ENCODE results near the gene SLC37A4.
"Not testable (repeated sequence)": the region's sequence is repeated elsewhere in the genome, so short reads cannot be mapped to it uniquely, and the experiment has no call there.

Gene SLC37A4

DNA sequence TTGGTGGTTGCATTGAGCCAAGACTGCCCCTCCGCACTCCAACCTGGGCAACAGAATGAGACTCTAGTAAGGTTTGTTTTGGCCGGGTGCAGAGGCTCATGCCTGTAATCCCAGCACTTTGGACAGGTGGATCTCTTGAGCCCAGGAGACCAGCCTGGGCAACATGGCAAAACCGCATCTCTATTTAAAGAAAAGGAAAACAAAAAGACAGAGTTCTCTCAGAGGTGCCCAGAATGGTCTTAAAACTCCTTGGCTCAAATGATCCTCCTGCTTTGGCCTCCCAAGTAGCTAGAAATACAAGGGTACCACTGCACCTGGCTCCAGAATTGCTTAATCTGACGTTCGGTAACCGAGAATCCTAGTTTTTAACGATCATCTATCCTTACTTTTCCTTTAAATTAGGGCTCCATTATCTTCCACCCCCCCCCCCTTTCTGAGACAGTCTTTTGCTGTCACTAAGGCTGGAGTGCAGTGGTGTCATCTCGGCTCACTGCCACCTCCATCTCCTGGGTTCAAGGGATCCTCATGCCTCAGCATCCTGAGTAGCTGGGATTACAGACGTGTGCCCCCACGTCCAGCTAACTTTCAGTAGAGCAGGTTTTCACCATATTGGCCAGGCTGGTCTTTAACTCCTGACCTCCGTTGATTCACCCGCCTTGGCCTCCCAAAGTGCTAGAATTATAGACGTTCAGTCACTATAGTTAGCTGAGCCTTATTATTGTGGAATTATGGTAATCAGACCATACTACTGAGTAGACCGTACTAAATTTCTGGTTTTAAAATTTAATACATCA is 14.3 kb downstream of the SLC37A4 start:
- no peak for FAIRE-seq

DNA sequence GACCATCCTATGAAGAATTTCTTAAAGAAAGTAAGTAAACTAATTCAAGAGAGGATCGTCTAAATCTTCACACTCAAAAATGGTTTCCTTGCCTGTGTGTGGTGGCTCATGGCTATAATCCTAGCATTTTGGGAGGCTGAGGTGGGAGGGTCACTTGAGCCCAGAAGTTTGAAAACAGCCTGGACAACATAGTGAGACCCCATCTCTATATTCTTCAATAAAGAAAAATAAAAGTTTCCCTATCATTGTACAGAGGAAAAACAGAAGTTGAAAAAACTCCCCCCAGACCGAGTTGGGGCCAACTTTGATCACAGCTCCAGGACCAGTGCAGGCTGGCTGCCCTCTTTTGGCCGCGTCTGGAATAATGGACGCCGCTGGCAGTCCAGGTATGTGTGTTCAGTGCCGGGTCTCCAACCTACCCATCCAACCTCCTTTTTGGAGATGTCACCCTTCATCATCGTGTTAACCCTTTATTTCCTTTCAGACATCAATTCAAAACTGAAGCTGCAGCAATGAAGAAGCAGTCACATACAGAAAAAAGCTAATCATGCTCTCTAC is 15.5 kb downstream of the SLC37A4 start:
- no peak for FAIRE-seq

DNA sequence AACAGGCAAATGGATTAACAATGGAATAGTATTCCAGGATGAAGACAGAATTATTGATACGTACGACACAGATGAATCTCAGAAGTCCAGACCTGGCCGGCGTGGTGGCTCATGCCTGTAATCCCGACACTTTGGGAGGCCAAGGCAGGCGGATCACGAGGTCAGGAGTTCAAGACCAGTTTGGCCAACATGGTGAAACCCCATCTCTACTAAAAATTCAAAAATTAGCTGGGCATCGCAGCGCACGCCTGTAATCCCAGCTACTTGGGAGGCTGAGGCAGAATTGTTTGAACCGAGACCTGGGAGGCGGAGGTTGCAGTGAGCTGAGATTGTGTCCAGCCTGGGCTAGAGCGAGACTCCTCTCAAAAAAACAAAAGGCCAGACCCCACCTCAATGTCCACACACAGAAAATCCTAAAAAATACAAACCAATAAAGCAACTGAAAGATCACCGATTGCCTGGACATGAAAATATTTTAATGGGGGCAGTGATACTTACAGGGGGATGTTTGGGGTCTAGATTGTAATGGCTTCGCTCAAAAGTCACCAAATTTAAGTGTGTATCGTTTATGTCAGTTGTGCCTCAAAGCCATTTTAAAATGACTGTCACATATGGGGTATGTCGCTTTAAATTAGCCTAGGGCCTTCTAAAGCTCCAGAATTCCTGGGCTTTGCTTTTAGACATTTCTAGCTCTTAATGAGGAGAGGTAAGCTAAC is 16.3 kb downstream of the SLC37A4 start:
- FAIRE-seq: no peak

DNA sequence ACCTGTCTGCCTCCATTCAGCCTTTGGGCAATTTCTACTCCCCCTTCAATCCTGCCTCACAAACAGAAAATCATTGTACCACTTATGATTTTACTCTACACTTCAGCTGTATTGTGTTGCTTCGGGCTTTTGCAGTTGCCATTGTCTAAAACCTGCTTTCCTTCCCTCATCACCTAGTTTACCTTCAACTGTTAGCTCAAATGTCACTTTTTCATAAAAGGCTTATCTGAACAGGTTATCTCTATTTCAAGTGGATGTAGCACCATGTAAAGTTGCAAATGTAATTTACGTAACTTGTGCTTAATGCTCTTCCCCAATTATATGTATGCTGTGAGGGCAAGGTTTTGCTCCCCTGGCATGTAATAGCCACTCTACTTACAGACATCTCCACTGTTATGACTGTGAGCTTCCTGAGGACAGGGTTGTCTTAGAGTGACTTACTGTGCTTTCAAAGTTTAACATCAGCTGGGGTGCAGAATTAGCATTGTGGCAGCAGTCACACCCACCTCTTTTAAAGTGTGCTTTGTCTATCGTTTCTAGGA is 18.0 kb downstream of the SLC37A4 start:
- FAIRE-seq: no peak

DNA sequence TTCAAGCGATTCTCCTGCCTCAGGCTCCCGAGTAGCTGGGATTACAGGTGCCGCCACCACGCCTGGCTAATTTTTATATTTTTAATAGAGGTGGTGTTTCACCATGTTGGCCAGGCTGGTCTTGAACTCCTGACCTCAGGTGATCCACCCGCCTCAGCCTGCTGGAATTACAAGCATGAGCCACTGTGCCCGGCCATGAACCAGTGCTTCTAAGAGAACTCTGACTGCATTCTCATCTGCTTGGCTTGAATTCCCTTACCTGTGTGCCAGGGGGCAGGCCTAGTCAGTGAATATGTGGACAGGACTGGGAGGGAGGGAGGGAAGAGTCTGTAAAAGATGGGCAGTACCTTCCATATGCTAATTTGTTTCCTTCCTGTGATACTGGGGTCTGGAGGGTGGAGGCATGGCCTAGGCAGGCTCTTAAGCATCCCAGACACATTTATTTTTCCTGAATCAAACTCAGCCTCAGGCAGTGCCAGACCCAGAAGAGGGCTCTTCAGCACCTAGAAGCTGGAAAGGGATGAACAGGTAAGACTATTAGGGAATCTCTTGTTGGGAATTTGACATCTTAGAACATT is 19.1 kb downstream of the SLC37A4 start:
- FAIRE-seq: no peak

DNA sequence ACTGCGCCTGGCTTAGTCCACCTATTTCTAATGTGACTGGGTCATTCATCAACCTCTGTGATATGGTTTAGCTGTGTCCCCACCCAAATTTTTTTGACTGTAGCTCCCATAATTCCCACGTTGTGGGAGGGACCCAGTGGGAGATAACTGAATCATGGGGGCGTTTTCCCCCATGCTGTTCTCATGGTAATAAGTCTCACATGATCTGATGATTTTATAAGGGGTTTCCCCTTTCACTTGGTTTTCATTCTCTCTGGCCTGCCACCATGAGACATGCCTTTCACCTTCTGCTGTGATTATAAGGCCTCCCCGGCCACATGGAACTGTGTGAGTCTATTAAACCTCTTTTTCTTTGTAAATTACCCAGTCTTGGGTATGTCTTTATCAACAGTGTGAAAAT is 24.0 kb downstream of the SLC37A4 start:
- FAIRE-seq: no peak

DNA sequence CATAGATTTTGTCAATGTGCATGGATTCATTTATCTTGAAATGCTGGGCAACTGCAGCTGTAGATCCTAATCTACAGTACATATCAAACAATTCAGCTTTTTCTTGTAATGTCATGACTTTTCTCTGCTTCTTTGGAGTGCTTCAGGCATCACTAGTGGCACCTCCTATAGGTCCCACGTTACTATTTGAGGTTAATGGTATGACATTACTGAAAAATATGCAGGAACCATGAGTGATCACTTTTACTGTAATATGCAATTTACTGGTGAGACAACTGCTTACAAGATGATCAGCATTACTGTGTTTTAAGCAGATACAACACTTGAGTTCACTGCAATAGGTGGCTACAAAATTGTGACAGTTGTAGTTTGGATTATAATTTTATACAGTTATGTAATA is 29.8 kb downstream of the SLC37A4 start:
- no peak for FAIRE-seq

DNA sequence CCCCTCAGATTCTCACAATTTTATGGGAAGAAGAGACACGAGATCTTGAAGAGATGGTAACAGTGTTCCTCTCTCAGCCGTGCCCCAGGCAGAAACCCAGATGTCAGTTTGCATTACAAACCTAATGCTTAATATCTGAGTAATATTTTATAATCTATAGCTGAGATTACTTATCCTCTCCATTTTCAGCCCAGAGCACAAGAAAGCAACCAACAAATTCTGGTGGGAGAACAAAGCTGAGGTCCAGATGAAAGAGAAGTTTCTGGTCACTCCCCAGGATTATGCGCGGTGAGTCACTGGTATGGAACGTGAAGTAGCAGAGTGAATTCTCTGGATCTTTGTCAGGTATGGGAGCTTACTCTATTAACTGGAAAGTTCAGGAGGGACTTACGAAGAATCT is 31.9 kb downstream of the SLC37A4 start:
- no peak for FAIRE-seq

DNA sequence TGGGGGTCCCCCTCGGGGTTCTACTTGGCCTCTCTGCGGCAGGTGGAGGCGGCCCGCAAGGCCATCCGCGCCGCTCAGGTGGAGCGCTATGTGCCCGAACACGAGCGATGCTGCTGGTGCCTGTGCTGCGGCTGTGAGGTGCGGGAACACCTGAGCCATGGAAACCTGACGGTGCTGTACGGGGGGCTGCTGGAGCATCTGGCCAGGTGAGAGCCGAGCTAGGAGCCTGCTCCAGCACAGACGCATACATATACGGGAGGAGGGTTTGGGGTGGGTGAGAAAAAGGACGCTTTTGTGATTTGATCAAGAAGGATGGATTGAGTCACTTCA is 32.3 kb downstream of the SLC37A4 start:
- no peak for FAIRE-seq

DNA sequence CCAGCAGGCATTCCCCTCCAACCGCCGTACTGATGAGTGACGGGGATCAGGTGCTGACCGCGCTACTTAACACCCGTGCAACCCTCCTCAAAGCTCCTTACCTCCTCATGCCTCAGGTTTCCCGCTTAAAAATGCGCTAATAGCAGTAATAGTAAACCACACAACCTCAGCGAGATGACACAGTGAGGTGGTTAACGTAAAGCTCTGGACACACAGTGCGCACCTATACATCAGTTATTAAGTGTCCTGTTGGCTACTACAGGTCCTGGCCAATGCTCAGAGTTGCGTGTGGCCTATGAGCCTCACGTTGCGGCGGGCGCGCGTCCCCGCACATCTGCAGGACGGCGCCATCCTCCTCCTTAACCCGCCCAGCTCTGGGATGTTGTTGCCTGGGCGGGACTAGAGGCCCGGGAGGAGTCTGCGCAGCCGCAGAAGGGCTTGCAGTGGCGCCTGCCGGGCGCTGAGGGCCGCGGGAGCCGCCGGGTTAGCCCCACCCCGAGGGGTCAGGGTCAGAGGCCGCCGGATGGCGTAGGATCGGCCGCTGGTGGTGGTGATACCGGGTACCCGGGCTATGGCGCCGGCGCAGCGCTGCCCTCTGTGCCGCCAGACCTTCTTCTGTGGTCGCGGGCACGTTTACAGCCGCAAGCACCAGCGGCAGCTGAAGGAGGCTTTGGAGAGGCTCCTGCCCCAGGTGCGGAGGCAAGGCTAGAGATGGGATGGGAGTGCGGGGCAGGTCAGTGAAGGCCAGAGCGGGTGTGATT is 32.9 kb downstream of the SLC37A4 start, which contains the start of gene CENATAC:
TSS of gene CENATAC (plus strand) at position 512 of the 761 bp plus-strand sequence. CDS start at position 572, 60 bp downstream.
- FAIRE-seq: no peak

DNA sequence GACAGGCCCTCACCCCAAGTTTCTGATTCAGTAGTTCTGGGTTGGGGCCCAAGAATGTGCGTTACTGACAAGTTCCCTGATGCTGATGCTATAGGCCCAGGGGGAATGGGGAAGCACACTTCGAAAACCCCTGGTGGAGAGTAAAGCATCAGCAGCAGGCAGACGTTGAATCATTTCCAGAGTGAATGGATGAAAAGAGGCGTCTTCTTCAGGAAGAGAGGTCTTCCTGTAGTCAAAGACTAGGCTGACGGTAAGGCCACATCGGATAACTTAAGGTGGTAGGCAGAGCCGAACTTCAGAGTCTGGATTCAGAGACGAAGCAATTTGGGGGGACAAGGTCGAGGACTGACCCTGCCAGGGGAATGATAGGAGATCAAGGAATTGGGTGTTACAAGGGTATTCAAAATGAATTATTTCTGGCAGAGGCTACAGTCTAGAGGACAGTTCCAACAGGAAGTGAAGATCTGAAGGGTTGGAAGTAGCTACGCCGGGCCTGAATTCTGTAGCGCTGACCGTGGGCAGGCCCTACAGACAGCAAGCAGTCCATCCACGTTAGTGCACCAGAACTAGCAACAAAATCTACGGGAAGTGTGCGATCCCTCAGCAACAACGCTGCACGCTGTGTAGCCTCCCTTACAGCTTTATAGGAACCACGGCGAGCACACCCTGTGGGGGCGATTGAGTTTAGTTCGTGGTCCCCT is 33.6 kb downstream of the SLC37A4 start:
- FAIRE-seq: no peak

DNA sequence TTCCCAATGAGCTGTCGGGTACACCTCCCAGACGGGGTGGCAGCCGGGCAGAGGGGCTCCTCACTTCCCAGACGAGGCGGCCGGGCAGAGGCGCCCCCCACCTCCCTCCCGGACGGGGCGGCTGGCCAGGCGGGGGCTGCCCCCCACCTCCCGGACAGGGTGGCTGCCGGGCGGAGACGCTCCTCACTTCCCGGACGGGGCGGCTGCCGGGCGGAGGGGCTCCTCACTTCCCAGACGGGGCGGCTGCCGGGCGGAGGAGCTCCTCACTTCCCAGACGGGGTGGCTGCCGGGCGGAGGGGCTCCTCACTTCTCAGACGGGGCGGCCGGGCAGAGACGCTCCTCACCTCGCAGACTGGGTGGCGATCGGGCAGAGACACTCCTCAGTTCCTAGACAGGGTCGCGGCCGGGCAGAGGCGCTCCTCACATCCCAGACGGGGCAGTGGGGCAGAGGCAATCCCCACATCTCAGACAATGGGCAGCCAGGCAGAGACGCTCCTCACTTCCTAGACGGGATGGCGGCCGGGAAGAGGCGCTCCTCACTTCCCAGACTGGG is 39.1 kb downstream of the SLC37A4 start:
- not testable (repeated sequence) for FAIRE-seq

DNA sequence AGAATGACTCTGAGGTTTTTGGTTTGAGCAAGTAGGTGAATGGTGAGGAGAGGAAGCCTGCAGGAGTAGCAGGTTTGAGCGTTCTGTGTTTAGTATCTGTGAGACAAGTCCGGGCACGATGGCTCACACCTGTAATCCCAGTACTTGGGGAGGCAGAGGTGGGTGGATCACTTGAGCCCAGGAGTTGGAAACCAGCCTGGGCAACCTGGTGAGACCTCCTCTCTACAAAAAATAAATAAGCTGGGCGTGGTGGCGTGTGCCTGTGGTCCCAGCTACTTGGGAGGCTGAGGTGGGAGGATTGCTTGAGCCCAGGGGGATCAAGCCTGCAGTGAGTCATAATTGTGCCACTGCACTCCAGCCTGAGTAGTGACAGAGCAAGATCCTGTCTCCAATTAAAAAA is 42.4 kb downstream of the SLC37A4 start:
- FAIRE-seq: no peak

DNA sequence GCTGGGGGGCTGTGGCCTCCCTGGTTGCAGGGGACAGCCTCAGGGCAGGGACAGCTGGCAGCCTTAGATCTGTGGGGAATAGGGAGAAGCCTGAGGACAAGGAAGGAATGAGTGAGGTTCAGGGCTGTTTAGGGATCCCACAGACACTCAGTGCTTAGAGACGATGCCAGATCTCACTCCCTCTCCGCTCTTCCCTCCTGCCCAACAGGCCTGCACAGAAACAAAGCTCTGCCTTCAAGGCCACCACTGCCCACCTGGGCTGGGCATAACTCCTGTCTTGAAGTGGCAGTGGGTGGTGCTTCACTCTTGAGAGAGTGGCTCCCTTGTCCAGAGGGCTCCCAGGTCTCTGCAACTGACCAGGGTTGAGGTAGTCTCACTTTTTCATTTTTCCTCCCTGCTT is 45.9 kb downstream of the SLC37A4 start:
- no peak for FAIRE-seq

DNA sequence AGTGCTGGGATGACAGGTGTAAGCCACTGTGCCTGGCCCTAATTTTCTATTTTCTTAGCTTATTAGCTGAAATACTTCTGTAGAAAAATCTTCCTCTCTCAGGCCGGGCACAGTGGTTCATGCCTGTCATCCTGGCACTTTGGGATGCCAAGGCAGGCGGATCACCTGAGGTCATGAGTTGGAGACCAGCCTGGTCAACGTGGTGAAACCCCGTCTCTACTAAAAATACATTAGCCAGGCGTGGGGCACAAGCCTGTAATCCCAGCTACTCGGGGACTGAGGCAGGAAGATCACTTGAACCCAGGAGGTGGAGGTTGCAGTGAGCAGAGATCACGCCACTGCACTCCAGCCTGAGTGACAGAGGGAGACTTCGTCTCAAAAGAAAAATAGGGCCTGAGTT is 46.3 kb downstream of the SLC37A4 start:
- FAIRE-seq: not testable (repeated sequence)

DNA sequence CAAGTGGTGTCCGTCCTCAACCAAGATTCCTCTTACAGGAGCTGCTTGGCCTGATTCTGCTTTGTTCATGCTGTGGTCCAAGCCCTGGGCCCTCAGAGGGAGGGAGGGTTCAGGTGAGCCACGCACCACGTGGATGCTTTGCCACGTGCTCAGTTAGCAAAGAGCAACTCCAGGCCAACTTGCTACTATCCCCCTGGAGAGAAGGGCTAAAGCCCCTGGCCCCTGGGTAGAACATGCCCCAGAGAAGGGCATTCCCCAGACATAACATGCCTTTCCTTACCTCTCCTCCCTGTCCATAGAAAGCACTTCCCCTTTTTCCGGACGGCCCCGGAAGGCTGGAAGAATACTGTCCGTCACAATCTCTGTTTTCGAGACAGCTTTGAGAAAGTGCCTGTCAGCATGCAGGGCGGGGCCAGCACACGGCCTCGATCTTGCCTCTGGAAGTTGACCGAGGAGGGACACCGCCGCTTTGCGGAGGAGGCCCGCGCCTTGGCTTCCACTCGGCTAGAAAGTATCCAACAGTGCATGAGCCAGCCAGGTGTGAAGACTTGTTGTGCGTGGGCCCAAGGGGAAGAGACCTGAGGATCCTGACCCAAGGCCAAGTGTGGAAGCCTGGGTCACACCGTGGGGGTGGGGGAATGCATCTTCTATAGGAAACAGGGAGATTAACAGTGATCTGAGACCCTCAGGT is 50.3 kb downstream of the SLC37A4 start:
- FAIRE-seq: no peak

DNA sequence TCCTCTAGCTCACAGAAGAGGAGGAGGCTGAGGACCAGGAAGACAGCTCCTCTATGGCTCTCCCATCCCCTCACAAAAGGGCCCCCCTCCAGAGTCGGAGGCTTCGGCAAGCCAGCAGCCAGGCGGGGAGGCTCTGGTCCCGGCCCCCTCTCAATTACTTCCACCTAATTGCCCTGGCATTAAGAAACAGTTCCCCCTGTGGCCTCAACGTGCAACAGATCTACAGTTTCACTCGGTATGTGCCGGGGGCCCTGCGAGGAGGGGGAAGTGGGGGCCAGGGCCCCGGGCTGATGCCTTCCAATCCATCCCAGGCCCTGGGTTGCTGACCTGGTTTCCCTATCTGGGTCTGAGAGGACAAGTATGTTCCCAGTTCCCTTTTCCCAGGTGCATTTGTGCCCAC is 51.2 kb downstream of the SLC37A4 start:
- no peak for FAIRE-seq

DNA sequence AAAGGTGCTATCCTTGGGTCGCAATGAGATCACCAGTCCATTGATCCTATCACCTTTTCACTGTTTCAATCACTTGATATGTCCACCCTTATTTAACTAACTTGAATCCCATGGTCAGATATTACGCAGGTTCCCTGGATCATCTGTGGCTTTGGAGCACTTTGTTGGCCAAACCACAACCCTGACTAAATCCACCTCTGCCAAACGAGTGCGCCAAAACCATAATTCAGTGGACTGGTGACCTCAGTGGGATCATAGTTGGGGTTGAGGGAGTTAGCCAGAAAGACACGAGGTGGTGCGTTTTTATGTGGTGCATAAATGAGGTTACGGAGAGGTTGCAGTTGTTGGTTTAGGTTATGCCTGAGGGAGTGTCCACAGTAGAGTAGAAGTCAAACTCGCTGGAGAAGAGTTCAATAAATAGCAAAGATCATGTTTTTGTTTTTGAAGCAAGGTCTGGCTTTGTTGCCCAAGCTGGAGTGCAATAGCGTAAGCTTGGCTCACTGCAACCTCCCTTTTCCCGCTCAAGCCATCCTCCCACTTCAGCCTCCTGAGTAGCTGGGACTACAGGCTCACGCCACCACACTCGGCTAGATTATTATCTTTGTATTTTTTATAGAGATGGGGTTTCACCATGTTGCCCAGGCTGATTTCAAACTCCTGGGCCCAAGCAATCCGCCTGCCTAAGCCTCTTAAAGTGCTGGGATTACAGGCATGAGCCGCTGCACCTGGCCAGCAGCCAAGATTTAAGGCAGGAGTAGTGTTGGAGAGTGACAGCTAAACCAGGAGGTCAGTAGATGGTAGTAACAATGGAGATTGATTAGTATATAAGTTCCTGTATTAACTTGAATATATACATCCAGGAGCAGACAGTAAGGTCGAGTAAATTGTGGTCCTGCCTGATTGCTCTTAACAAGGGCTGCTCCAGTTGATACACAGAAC is 54.6 kb downstream of the SLC37A4 start:
- FAIRE-seq: no peak
